Measurements from ENCODE around the gene GPRC5B.

The GPRC5B gene

DNA sequence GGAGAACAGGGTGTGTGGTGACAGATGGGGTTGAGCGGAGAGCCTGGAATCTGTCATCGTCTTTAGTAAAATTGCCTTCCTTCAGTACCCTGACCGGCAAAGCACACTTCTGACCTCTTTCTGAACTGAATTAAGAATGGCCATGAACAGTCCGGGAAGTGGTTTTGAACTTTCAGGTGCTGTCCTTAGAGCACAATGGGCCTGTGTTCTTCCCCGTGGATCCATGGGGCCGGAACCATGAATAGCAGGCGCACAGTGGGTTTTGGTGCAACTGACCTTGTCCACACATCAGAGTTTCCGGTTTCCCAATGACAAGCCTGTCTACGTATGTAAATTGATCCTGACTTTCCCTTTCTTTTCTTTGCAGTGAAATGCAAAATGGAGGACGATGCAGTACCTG is 28.5 kb downstream of the GPRC5B start:
- Histone ChIP-seq H3K4me2 (no peak overlapping the region), H3K4me3 (IDR thresholded peaks at IDR 0.05; ENCODE audit: insufficient read depth, low read depth, low read length) (no peak overlapping the region), H3K27ac (no peak overlapping the region), H3K79me2 (ENCODE audit: insufficient read depth, low read depth) (no peaks in the 10 kb centered on the region), H3K9ac (no peak overlapping the region), H3K27me3 (ENCODE audit: insufficient read depth, low read depth) (no peaks in the 10 kb centered on the region), H3K4me1 (ENCODE audit: low read depth, poor library complexity, severe bottlenecking) (no peaks in the 10 kb centered on the region), H4K20me1 (ENCODE audit: insufficient read depth) (no peaks in the 10 kb centered on the region), H2AFZ (ENCODE audit: low read depth) (no peak overlapping the region), H3K36me3 (ENCODE audit: insufficient read depth) (no peaks in the 10 kb centered on the region)
- TF ChIP-seq, protein P1, sequence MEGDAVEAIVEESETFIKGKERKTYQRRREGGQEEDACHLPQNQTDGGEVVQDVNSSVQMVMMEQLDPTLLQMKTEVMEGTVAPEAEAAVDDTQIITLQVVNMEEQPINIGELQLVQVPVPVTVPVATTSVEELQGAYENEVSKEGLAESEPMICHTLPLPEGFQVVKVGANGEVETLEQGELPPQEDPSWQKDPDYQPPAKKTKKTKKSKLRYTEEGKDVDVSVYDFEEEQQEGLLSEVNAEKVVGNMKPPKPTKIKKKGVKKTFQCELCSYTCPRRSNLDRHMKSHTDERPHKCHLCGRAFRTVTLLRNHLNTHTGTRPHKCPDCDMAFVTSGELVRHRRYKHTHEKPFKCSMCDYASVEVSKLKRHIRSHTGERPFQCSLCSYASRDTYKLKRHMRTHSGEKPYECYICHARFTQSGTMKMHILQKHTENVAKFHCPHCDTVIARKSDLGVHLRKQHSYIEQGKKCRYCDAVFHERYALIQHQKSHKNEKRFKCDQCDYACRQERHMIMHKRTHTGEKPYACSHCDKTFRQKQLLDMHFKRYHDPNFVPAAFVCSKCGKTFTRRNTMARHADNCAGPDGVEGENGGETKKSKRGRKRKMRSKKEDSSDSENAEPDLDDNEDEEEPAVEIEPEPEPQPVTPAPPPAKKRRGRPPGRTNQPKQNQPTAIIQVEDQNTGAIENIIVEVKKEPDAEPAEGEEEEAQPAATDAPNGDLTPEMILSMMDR (conservative IDR thresholded peaks at IDR 0.05; ENCODE audit: low read depth, low read length) = no peak

DNA sequence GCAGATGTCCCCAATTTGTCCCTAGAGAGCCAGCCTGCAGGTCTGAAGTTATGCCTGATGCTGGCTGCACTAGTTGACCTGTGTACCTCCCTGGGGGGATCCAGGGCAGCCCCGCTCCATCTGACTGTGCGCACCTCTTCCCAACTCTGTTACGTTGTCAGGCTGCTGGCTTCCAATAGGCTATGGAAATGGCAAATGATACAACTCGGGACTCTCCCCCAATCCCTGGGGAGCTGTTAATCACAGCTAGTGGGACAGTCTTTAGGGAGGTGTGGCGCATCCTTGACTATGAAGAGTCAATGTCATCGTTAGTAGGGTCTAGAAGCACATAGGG is 30.1 kb downstream of the GPRC5B start:
- H2AFZ ChIP-seq (ENCODE audit: low read depth) = no peak overlapping the region
- no peaks in the 10 kb centered on the region for H3K27me3 ChIP-seq (ENCODE audit: insufficient read depth, low read depth)
- TF ChIP-seq, protein P1 (conservative IDR thresholded peaks at IDR 0.05; ENCODE audit: low read depth, low read length) = no peak
- H4K20me1 ChIP-seq (ENCODE audit: insufficient read depth) = no peaks in the 10 kb centered on the region
- no peaks in the 10 kb centered on the region for H3K4me1 ChIP-seq (ENCODE audit: low read depth, poor library complexity, severe bottlenecking)
- H3K36me3 ChIP-seq (ENCODE audit: insufficient read depth) = no peaks in the 10 kb centered on the region
- no peaks in the 10 kb centered on the region for H3K79me2 ChIP-seq (ENCODE audit: insufficient read depth, low read depth)
- no peak overlapping the region for H3K4me2 ChIP-seq
- H3K4me3 ChIP-seq (IDR thresholded peaks at IDR 0.05; ENCODE audit: insufficient read depth, low read depth, low read length) = no peak overlapping the region
- no peak overlapping the region for H3K27ac ChIP-seq
- no peak overlapping the region for H3K9ac ChIP-seq

DNA sequence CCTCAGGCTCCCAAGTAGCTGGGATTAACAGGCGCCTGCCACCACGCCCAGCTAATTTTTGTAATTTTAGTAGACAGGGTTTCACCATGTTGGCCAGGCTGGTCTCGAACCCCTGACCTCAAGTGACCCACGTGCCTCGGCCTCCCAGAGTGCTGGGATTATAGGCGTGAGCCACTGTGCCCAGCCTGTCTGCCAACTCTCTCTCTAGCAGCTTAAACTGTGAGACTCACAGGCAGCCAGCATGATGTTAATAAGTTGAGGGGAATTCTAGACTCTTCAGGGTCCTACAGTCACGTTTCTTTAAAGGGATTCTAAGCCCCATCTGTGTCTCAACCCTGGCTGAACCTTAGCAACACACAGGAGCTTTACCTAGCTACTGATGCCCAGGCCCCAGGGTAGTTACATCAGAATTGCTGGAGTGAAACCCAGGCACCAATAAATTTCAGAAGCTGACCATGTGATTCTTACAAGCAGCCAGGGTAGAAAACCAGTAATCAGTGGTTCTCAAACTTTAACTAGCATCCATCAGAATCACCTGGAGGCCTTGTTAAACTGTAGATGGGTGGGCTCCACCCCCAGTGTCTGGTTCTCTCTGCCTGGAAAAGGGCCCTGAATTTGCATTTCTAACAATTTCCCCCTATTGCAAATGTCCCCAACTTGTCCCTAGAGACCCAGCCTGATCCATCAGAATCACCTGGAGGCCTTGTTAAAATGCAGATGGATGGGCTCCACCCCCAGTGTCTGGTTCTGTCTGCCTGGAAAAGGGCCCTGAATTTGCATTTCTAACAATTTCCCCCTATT is 30.7 kb downstream of the GPRC5B start:
- Histone ChIP-seq H4K20me1 (ENCODE audit: insufficient read depth) (no peaks in the 10 kb centered on the region), H2AFZ (ENCODE audit: low read depth) (no peak overlapping the region), H3K79me2 (ENCODE audit: insufficient read depth, low read depth) (no peaks in the 10 kb centered on the region), H3K4me3 (IDR thresholded peaks at IDR 0.05; ENCODE audit: insufficient read depth, low read depth, low read length) (no peak overlapping the region), H3K4me1 (ENCODE audit: low read depth, poor library complexity, severe bottlenecking) (no peaks in the 10 kb centered on the region), H3K36me3 (ENCODE audit: insufficient read depth) (no peaks in the 10 kb centered on the region), H3K4me2 (no peak overlapping the region), H3K9ac (no peak overlapping the region), H3K27ac (no peak overlapping the region), H3K27me3 (ENCODE audit: insufficient read depth, low read depth) (no peaks in the 10 kb centered on the region)
- TF ChIP-seq, protein P1 (conservative IDR thresholded peaks at IDR 0.05; ENCODE audit: low read depth, low read length) = no peak

DNA sequence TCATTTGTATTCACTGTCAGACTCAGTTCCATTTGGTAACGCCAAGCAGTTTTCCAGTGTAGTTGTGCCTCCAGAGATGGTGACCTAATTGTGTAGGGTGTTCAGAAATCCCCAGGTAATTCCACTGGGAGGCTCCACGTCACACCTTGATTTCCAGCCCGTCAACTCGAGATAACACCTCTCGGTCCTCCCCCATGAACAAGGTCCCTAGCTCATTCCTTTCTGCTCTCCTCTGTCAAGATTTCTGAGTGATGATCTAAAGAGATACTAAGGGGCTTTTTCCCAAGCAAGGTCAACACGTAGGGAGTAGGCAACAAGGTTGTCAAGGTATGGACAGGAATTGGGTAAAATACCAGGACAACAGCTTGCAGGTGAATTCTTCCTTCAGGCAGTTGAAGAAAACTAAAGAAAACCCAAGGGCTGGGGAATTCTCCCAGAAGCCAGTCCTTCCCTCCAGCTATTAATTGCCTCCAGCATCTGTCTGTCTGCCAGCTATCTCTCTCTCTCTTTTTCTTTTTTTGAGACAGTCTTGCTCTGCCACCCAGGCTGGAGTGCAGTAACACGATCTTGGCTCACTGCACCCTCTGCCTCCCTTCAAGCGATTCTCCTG is 31.4 kb downstream of the GPRC5B start:
- no peaks in the 10 kb centered on the region for H3K79me2 ChIP-seq (ENCODE audit: insufficient read depth, low read depth)
- no peak overlapping the region for H3K27ac ChIP-seq
- H3K27me3 ChIP-seq (ENCODE audit: insufficient read depth, low read depth) = no peaks in the 10 kb centered on the region
- no peaks in the 10 kb centered on the region for H4K20me1 ChIP-seq (ENCODE audit: insufficient read depth)
- H3K9ac ChIP-seq = no peak overlapping the region
- H3K4me2 ChIP-seq = no peak overlapping the region
- H3K36me3 ChIP-seq (ENCODE audit: insufficient read depth) = no peaks in the 10 kb centered on the region
- H2AFZ ChIP-seq (ENCODE audit: low read depth) = no peak overlapping the region
- no peak overlapping the region for H3K4me3 ChIP-seq (IDR thresholded peaks at IDR 0.05; ENCODE audit: insufficient read depth, low read depth, low read length)
- H3K4me1 ChIP-seq (ENCODE audit: low read depth, poor library complexity, severe bottlenecking) = no peaks in the 10 kb centered on the region
- TF ChIP-seq, protein P1 (conservative IDR thresholded peaks at IDR 0.05; ENCODE audit: low read depth, low read length) = no peak

Data from KMS-11 (cell line).